Testis (tissue), 2 donors: ENCODE data around the gene EIF4E1B.

Experiments
- CTCF ChIP-seq, 3 experiments: fragments of 450-650 bp in 2 of 3; fragments of 200-600 bp in 1 of 3; sonication (generic) in 1 of 3; IDR thresholded peaks; one replicate each; pipeline ENCODE4 v1.5.1; 2016 to 2019; ENCODE audit warnings: antibody characterized with exemption in 3 of 3, mild to moderate bottlenecking in 2 of 3, moderate library complexity in 1 of 3
- POLR2A ChIP-seq: fragments of 450-650 bp; IDR thresholded peaks from one replicate; pipeline ENCODE4 v1.6.1; 2017; ENCODE audit warnings: antibody characterized with exemption, mild to moderate bottlenecking, moderate library complexity

- no peak for TF ChIP-seq CTCF (IDR thresholded peaks at IDR 0.05)
- TF ChIP-seq POLR2A, result no peak
Observed at GRCh38 chr5:176616511-176616910, 14.0 kb upstream of the EIF4E1B start.
